ENCODE results near the gene BAIAP2. TPM values are rescaled to one million over a fixed set of nuclear protein-coding genes. Genes with fewer than 3 reads are reported as not detected.

The BAIAP2 gene
- polyA plus RNA-seq, 1 donor from 2014 or later, result 17.5 TPM

- no peaks in the 10 kb centered on the region for H3K9me3 ChIP-seq (ENCODE audit: low read length)
- H3K27me3 ChIP-seq (ENCODE audit: insufficient read depth, low read depth, low read length), result no peaks in the 10 kb centered on the region
- no peak overlapping the region for H3K9ac ChIP-seq (ENCODE audit: low read length)
- peaks cover 47% of the 10 kb centered on the region for H3K79me2 ChIP-seq (replicated peaks; ENCODE audit: insufficient read depth, low read length)
- no peaks in the 10 kb centered on the region for H4K20me1 ChIP-seq (ENCODE audit: insufficient read depth)
- H3K27ac ChIP-seq (ENCODE audit: low read length), result no peak overlapping the region
- no peaks in the 10 kb centered on the region for H3K9me2 ChIP-seq (ENCODE audit: insufficient read depth, low read length)
- no peak overlapping the region for H3K4me3 ChIP-seq (ENCODE audit: low read length)
- no peak for TF ChIP-seq RAD21 (conservative IDR thresholded peaks at IDR 0.05)
- no peak for TF ChIP-seq MXI1 (conservative IDR thresholded peaks at IDR 0.05; ENCODE audit: poor library complexity, severe bottlenecking)
- no peak for TF ChIP-seq EP300 (conservative IDR thresholded peaks at IDR 0.05; ENCODE audit: poor library complexity, severe bottlenecking)
- no peak for TF ChIP-seq TAF1 (IDR thresholded peaks at IDR 0.05; ENCODE audit: low read depth)
- TF ChIP-seq EZH2 (IDR thresholded peaks at IDR 0.05; ENCODE audit: borderline replicate concordance, insufficient read depth, low read length, poor library complexity, severe bottlenecking), result no peak
- TF ChIP-seq, protein P1, sequence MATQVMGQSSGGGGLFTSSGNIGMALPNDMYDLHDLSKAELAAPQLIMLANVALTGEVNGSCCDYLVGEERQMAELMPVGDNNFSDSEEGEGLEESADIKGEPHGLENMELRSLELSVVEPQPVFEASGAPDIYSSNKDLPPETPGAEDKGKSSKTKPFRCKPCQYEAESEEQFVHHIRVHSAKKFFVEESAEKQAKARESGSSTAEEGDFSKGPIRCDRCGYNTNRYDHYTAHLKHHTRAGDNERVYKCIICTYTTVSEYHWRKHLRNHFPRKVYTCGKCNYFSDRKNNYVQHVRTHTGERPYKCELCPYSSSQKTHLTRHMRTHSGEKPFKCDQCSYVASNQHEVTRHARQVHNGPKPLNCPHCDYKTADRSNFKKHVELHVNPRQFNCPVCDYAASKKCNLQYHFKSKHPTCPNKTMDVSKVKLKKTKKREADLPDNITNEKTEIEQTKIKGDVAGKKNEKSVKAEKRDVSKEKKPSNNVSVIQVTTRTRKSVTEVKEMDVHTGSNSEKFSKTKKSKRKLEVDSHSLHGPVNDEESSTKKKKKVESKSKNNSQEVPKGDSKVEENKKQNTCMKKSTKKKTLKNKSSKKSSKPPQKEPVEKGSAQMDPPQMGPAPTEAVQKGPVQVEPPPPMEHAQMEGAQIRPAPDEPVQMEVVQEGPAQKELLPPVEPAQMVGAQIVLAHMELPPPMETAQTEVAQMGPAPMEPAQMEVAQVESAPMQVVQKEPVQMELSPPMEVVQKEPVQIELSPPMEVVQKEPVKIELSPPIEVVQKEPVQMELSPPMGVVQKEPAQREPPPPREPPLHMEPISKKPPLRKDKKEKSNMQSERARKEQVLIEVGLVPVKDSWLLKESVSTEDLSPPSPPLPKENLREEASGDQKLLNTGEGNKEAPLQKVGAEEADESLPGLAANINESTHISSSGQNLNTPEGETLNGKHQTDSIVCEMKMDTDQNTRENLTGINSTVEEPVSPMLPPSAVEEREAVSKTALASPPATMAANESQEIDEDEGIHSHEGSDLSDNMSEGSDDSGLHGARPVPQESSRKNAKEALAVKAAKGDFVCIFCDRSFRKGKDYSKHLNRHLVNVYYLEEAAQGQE (IDR thresholded peaks at IDR 0.05; ENCODE audit: borderline replicate concordance), result no peak
- TF ChIP-seq POLR2AphosphoS5 (IDR thresholded peaks at IDR 0.05), result no peak
- TF ChIP-seq, protein P2, sequence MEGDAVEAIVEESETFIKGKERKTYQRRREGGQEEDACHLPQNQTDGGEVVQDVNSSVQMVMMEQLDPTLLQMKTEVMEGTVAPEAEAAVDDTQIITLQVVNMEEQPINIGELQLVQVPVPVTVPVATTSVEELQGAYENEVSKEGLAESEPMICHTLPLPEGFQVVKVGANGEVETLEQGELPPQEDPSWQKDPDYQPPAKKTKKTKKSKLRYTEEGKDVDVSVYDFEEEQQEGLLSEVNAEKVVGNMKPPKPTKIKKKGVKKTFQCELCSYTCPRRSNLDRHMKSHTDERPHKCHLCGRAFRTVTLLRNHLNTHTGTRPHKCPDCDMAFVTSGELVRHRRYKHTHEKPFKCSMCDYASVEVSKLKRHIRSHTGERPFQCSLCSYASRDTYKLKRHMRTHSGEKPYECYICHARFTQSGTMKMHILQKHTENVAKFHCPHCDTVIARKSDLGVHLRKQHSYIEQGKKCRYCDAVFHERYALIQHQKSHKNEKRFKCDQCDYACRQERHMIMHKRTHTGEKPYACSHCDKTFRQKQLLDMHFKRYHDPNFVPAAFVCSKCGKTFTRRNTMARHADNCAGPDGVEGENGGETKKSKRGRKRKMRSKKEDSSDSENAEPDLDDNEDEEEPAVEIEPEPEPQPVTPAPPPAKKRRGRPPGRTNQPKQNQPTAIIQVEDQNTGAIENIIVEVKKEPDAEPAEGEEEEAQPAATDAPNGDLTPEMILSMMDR (IDR thresholded peaks at IDR 0.05; ENCODE audit: poor library complexity, severe bottlenecking), result no peak
- TF ChIP-seq SMC3 (conservative IDR thresholded peaks at IDR 0.05; ENCODE audit: poor library complexity), result no peak
- no peaks in the 10 kb centered on the region for H3K36me3 ChIP-seq (ENCODE audit: insufficient read depth, low read length)
- no peak overlapping the region for H2AFZ ChIP-seq (ENCODE audit: low read depth, low read length)
- no peak overlapping the region for H3K4me2 ChIP-seq (ENCODE audit: low read length)
- no peaks in the 10 kb centered on the region for H3F3A ChIP-seq (ENCODE audit: insufficient read depth, low read length, poor library complexity, severe bottlenecking)
These were observed 11.3 kb downstream of the BAIAP2 start for GRCh38 chr17:81046132-81046769.

DNA sequence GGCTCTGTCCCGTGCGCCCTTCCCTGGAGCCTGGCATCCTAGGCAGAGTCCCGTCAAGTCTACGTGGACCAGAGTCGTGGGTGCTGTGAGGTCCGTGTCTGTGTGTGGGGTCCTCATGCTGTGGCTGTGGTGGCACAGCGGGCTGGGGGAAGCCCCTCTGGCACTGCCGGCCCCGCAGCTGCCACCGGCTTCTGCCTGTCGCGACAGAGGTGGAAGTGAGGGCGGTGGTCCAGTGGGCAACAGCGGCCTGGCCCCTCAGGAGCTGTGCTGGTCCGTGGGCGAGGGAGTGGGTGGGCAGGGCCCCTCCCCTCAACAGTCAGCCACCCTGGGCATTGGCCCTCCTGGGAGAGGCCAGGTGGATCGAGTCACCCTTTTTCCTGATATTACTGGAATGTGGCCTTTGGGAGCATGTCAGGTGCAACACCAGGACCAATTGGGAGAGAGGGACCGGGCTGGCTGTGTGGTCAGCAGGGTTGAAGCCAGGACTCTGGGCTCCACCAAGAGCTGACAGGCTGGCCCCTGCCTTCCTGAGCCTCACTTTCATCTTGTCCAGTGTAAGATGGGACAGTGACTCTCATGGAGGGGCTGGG lies 11.9 kb downstream of the BAIAP2 start:
- Histone ChIP-seq H2AFZ (ENCODE audit: low read depth, low read length) (no peak overlapping the region), H3K36me3 (ENCODE audit: insufficient read depth, low read length) (no peaks in the 10 kb centered on the region), H3K9me2 (ENCODE audit: insufficient read depth, low read length) (no peaks in the 10 kb centered on the region), H4K20me1 (ENCODE audit: insufficient read depth) (no peaks in the 10 kb centered on the region), H3F3A (ENCODE audit: insufficient read depth, low read length, poor library complexity, severe bottlenecking) (no peaks in the 10 kb centered on the region), H3K4me3 (ENCODE audit: low read length) (no peak overlapping the region), H3K4me2 (ENCODE audit: low read length) (no peak overlapping the region), H3K79me2 (replicated peaks; ENCODE audit: insufficient read depth, low read length) (peaks cover 41% of the 10 kb centered on the region), H3K27ac (ENCODE audit: low read length) (no peak overlapping the region), H3K9me3 (ENCODE audit: low read length) (no peaks in the 10 kb centered on the region), H3K27me3 (ENCODE audit: insufficient read depth, low read depth, low read length) (no peaks in the 10 kb centered on the region), H3K9ac (ENCODE audit: low read length) (no peak overlapping the region)
- TF ChIP-seq POLR2AphosphoS5 (IDR thresholded peaks at IDR 0.05) (no peak), RAD21 (conservative IDR thresholded peaks at IDR 0.05) (no peak), EZH2 (IDR thresholded peaks at IDR 0.05; ENCODE audit: borderline replicate concordance, insufficient read depth, low read length, poor library complexity, severe bottlenecking) (no peak), TAF1 (IDR thresholded peaks at IDR 0.05; ENCODE audit: low read depth) (no peak), MXI1 (conservative IDR thresholded peaks at IDR 0.05; ENCODE audit: poor library complexity, severe bottlenecking) (no peak)
- TF ChIP-seq, protein P1 (IDR thresholded peaks at IDR 0.05; ENCODE audit: borderline replicate concordance), result no peak
- TF ChIP-seq, protein P2 (IDR thresholded peaks at IDR 0.05; ENCODE audit: poor library complexity, severe bottlenecking), result no peak
